GM18519 (cell line): ENCODE data around the gene RASL11A.
A peak's percentile ranks its signal among the peaks of the same experiment; 100 is the strongest.
"Not testable (repeated sequence)": the region's sequence is repeated elsewhere in the genome, so short reads cannot be mapped to it uniquely, and the experiment has no call there.

ENCODE experiments used
- ATAC-seq: cut with Tn5 transposase; IDR thresholded peaks from one replicate; pipeline ENCODE4 v1.9.1; 2021; ENCODE audit warnings: mild to moderate bottlenecking, moderate library complexity; ENCODE audit not compliant: unreplicated experiment, low FRiP score

RASL11A gene

GRCh38 chr13:27270594-27271520 lies at the start of gene RASL11A:
TSS of gene RASL11A (plus strand) at chr13:27270830. CDS start at chr13:27270945, 115 bp downstream.
- ATAC-seq, result peak; percentile 46

GRCh38 chr13:27222100-27222499 lies 48.5 kb upstream of the RASL11A start:
- not testable (repeated sequence) for ATAC-seq

- ATAC-seq, result no peak
Measured at GRCh38 chr13:27226991-27227390, 43.6 kb upstream of the RASL11A start.

- ATAC-seq, result no peak
Measured at GRCh38 chr13:27228131-27228530, 42.5 kb upstream of the RASL11A start.

- ATAC-seq, result no peak
Measured at GRCh38 chr13:27229642-27230041, 41.0 kb upstream of the RASL11A start.

- no peak for ATAC-seq
Measured at GRCh38 chr13:27233964-27234363, 36.7 kb upstream of the RASL11A start.

GRCh38 chr13:27236478-27236877 lies 34.2 kb upstream of the RASL11A start:
- ATAC-seq, result no peak

GRCh38 chr13:27242702-27243101 lies 27.9 kb upstream of the RASL11A start:
- ATAC-seq, result no peak

GRCh38 chr13:27245610-27246009 lies 25.0 kb upstream of the RASL11A start:
- no peak for ATAC-seq

- no peak for ATAC-seq
Measured at GRCh38 chr13:27250833-27251165, 19.8 kb upstream of the RASL11A start.

- ATAC-seq, result peak; percentile 78
Measured at GRCh38 chr13:27251166-27252091, 19.2 kb upstream of the RASL11A start, which contains the start of gene RPL21. TSS of gene RPL21 (plus strand) at chr13:27251558. CDS start at chr13:27253777, 2,219 bp downstream.

GRCh38 chr13:27252467-27252866 lies 18.2 kb upstream of the RASL11A start:
- no peak for ATAC-seq

- no peak for ATAC-seq
Measured at GRCh38 chr13:27257233-27257568, 13.4 kb upstream of the RASL11A start.

- no peak for ATAC-seq
Measured at GRCh38 chr13:27257648-27258253, 12.9 kb upstream of the RASL11A start.

- no peak for ATAC-seq
Measured at GRCh38 chr13:27258637-27259386, 11.8 kb upstream of the RASL11A start.

- ATAC-seq, result no peak
Measured at GRCh38 chr13:27259831-27260230, 10.8 kb upstream of the RASL11A start.

GRCh38 chr13:27261396-27261795 lies 9.2 kb upstream of the RASL11A start:
- no peak for ATAC-seq

GRCh38 chr13:27263438-27263837 lies 7.2 kb upstream of the RASL11A start:
- no peak for ATAC-seq

- ATAC-seq, result no peak
Measured at GRCh38 chr13:27264181-27264580, 6.4 kb upstream of the RASL11A start.

GRCh38 chr13:27264648-27265047 lies 6.0 kb upstream of the RASL11A start:
- ATAC-seq, result no peak
